Neural progenitor cell (in vitro differentiated cells): ENCODE results near the gene RREB1.

Experiments used
- CTCF ChIP-seq: fragments of 200-600 bp; sonication (generic); IDR thresholded peaks from 2 replicates; pipeline ENCODE4 v1.5.1; 2017; ENCODE audit warnings: antibody characterized with exemption, mild to moderate bottlenecking
- EZH2 ChIP-seq: fragments of 200-600 bp; sonication (generic); IDR thresholded peaks from 2 replicates; pipeline ENCODE4 v1.6.1; 2017; ENCODE audit warnings: antibody characterized with exemption, mild to moderate bottlenecking, moderate library complexity

GRCh38 chr6:7200598-7201443, 93.1 kb downstream of the RREB1 start:
- TF ChIP-seq CTCF = no peak
- TF ChIP-seq EZH2 = no peak
